Keratinocyte (primary cell): ENCODE results near the gene IGFBP4.

ENCODE experiments used
- EZH2 ChIP-seq: IDR thresholded peaks from one replicate; pipeline ENCODE4 v1.6.1; 2012; ENCODE audit warnings: inconsistent platforms, mild to moderate bottlenecking, low read length, moderate library complexity
- TF ChIP-seq, protein P1 (sequence below), 3 experiments: IDR thresholded peaks in 1 of 3; conservative IDR thresholded peaks in 1 of 3; optimal IDR thresholded peaks in 1 of 3; 2 replicates in 2 of 3; 3 replicates in 1 of 3; pipeline versions ENCODE3 to v1.5.1; 2011; ENCODE audit warnings: low read length in 3 of 3, mild to moderate bottlenecking in 3 of 3, moderate library complexity in 2 of 3, control low read depth in 1 of 3, inconsistent platforms in 1 of 3; ENCODE audit not compliant: insufficient read depth in 2 of 3; ENCODE audit errors: extremely low read depth in 1 of 3

DNA sequence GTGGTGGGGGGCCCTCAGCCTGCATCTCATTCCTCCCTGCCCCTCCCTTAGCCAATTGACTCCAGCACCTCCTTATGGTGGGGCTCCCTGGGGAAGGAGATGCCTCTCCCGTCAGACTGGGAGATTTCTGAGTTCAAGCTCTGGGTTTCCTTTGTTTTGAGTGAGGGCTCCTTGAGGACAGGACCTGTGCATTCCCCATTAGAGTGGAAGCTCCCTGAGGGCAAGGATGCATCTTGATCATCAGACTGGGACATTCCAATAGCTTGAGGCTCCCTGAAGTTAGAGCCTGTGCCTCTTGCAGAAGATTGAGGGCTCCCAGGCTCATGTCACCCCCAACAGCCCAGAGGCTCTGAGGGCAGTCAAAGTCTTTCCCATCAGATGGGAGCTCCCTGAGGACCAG, 34.5 kb downstream of the IGFBP4 start:
- TF ChIP-seq, protein P1, sequence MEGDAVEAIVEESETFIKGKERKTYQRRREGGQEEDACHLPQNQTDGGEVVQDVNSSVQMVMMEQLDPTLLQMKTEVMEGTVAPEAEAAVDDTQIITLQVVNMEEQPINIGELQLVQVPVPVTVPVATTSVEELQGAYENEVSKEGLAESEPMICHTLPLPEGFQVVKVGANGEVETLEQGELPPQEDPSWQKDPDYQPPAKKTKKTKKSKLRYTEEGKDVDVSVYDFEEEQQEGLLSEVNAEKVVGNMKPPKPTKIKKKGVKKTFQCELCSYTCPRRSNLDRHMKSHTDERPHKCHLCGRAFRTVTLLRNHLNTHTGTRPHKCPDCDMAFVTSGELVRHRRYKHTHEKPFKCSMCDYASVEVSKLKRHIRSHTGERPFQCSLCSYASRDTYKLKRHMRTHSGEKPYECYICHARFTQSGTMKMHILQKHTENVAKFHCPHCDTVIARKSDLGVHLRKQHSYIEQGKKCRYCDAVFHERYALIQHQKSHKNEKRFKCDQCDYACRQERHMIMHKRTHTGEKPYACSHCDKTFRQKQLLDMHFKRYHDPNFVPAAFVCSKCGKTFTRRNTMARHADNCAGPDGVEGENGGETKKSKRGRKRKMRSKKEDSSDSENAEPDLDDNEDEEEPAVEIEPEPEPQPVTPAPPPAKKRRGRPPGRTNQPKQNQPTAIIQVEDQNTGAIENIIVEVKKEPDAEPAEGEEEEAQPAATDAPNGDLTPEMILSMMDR (optimal IDR thresholded peaks at IDR 0.05 in 1 of 3, IDR thresholded peaks at IDR 0.05 in 1 of 3, conservative IDR thresholded peaks at IDR 0.05 in 1 of 3; ENCODE audit: extremely low read depth in 1 of 3, insufficient read depth in 2 of 3, low read length in 3 of 3), result no peak
- no peak for TF ChIP-seq EZH2
